CD14-positive monocyte (primary cell): ENCODE measurements around the gene COMMD10. TPM values are rescaled to one million over a fixed set of nuclear protein-coding genes. Genes with fewer than 3 reads are reported as not detected.

Experiments used
- DNase-seq, 3 donors: peaks; one replicate each; pipeline ENCODE4 v3.0.0-alpha.2; 2011 to 2022
- H2AFZ ChIP-seq: 2 replicates; pipeline ENCODE4 v1.6.0; 2012; ENCODE audit warnings: mild to moderate bottlenecking, low read depth, low read length, inconsistent platforms; ENCODE audit not compliant: insufficient read depth, poor library complexity, severe bottlenecking
- H3K27ac ChIP-seq, 2 donors: 1 replicate in 1 of 2; 2 replicates in 1 of 2; pipeline ENCODE4 v1.5.1; 2012 to 2013; ENCODE audit warnings: low read length in 2 of 2, control low read depth in 1 of 2, inconsistent platforms in 1 of 2, low read depth in 1 of 2, mild to moderate bottlenecking in 1 of 2
- H3K27me3 ChIP-seq, 2 donors: one replicate each; pipeline versions ENCODE4 v1.6.0 to v1.6.1; 2011 to 2013; ENCODE audit warnings: low read length in 2 of 2; ENCODE audit not compliant: control insufficient read depth in 2 of 2, insufficient read depth in 2 of 2
- H3K36me3 ChIP-seq, 2 donors: replicated peaks in 1 of 2; 1 replicate in 1 of 2; 2 replicates in 1 of 2; pipeline versions ENCODE4 v1.5.1 to v1.6.1; 2012 to 2013; ENCODE audit warnings: low read length in 2 of 2, control low read depth in 1 of 2, inconsistent platforms in 1 of 2, mild to moderate bottlenecking in 1 of 2; ENCODE audit not compliant: insufficient read depth in 2 of 2, control insufficient read depth in 1 of 2
- H3K4me1 ChIP-seq, 2 donors: 1 replicate in 1 of 2; 2 replicates in 1 of 2; pipeline versions ENCODE4 v1.5.1 to v1.6.1; 2012 to 2013; ENCODE audit warnings: low read length in 2 of 2, control low read depth in 1 of 2, inconsistent platforms in 1 of 2, mild to moderate bottlenecking in 1 of 2, moderate library complexity in 1 of 2; ENCODE audit not compliant: insufficient read depth in 2 of 2, control insufficient read depth in 1 of 2
- H3K4me2 ChIP-seq: replicated peaks from 2 replicates; pipeline ENCODE3; 2012; ENCODE audit warnings: low read length, moderate library complexity, mild to moderate bottlenecking; ENCODE audit not compliant: poor library complexity, severe bottlenecking; ENCODE audit errors: extremely low read depth
- H3K4me3 ChIP-seq, 3 experiments: fragments of 200-600 bp in 1 of 3; sonication (generic) in 1 of 3; replicated peaks in 1 of 3; 1 replicate in 2 of 3; 2 replicates in 1 of 3; pipeline ENCODE4 v1.5.1; 2011 to 2013; ENCODE audit warnings: low read length in 3 of 3, mild to moderate bottlenecking in 3 of 3, control low read depth in 2 of 3, low read depth in 2 of 3, inconsistent platforms in 1 of 3, moderate library complexity in 1 of 3
- H3K79me2 ChIP-seq: 2 replicates; pipeline ENCODE4 v1.6.0; 2012; ENCODE audit warnings: mild to moderate bottlenecking, control low read depth, inconsistent platforms, low read length, moderate library complexity; ENCODE audit not compliant: insufficient read depth
- H3K9ac ChIP-seq: 2 replicates; pipeline ENCODE4 v1.6.0; 2017; ENCODE audit warnings: low read length, mild to moderate bottlenecking; ENCODE audit not compliant: insufficient read depth, poor library complexity, severe bottlenecking
- H3K9me3 ChIP-seq, 2 donors: replicated peaks in 1 of 2; 1 replicate in 1 of 2; 2 replicates in 1 of 2; pipeline versions ENCODE4 v1.5.1 to v1.6.1; 2012 to 2013; ENCODE audit warnings: low read length in 2 of 2, control low read depth in 1 of 2; ENCODE audit not compliant: control insufficient read depth in 1 of 2, insufficient read depth in 1 of 2
- H4K20me1 ChIP-seq: 2 replicates; pipeline ENCODE4 v1.6.0; 2012; ENCODE audit warnings: mild to moderate bottlenecking, low read length, control low read depth, moderate library complexity; ENCODE audit not compliant: insufficient read depth
- H3K27ac Mint-ChIP-seq, 7 donors: one replicate each; pipeline ENCODE4 v1.8.0; 2020; ENCODE audit warnings: mild to moderate bottlenecking in 7 of 7, mixed read lengths in 7 of 7, moderate library complexity in 6 of 7, inconsistent platforms in 2 of 7
- H3K27me3 Mint-ChIP-seq, 3 donors: one replicate each; pipeline ENCODE4 v1.8.0; 2021 to 2022; ENCODE audit warnings: low read depth in 3 of 3, mild to moderate bottlenecking in 3 of 3, mixed read lengths in 3 of 3, moderate library complexity in 3 of 3, inconsistent platforms in 1 of 3
- H3K36me3 Mint-ChIP-seq, 2 donors: one replicate each; pipeline ENCODE4 v1.8.0; 2020; ENCODE audit warnings: mixed read lengths in 2 of 2, inconsistent platforms in 1 of 2, mild to moderate bottlenecking in 1 of 2
- H3K4me1 Mint-ChIP-seq: one replicate; pipeline ENCODE4 v1.8.0; 2020; ENCODE audit warnings: mild to moderate bottlenecking, mixed read lengths
- H3K4me3 Mint-ChIP-seq, 2 donors: one replicate each; pipeline ENCODE4 v1.8.0; 2020; ENCODE audit warnings: mild to moderate bottlenecking in 2 of 2, mixed read lengths in 2 of 2, moderate library complexity in 1 of 2
- H3K9me3 Mint-ChIP-seq, 7 donors: one replicate each; pipeline ENCODE4 v1.8.0; 2020 to 2022; ENCODE audit warnings: mixed read lengths in 7 of 7, mild to moderate bottlenecking in 6 of 7, moderate library complexity in 6 of 7, inconsistent platforms in 2 of 7
- CTCF ChIP-seq: fragments of 200-600 bp; IDR thresholded peaks from one replicate; pipeline ENCODE4 v1.8.0; 2022; ENCODE audit warnings: antibody characterized with exemption, mild to moderate bottlenecking
- WGBS: methylation state at CpG from one replicate; pipeline ENCODE4 v1.1.5; 2013; ENCODE audit warnings: missing lambda C conversion rate; ENCODE audit not compliant: insufficient coverage; 5-methylcytosine and 5-hydroxymethylcytosine counted together
- intact Hi-C, 2 donors: fragments of 100-400 bp; cut with micrococcal nuclease; formaldehyde crosslinking; loops; one replicate each; pipeline versions ENCODE4 v1.15.0 to v1.15.1; 2023
- polyA plus RNA-seq, 3 donors: library from polyadenylated mRNA; depleted of rRNA in 1 of 3; unstranded in 2 of 3; stranded (reverse) in 1 of 3; fragments of 300-500 nt in 2 of 3; fragments of >200 nt in 1 of 3; fragmentation: Illumina TruSeq in 2 of 3; gene quantifications; 1 replicate in 2 of 3; 2 replicates in 1 of 3; pipeline ENCODE4 v1.2.3, GENCODE V29; 2012 to 2021

COMMD10 gene
- polyA plus RNA-seq, 3 donors: 16.9 to 86.1 (median 61.2) TPM

- no peaks in the 10 kb centered on the region for H3K4me1 Mint-ChIP-seq
- peaks cover 0 to 4% of the 10 kb centered on the region in 2 donors for H3K36me3 ChIP-seq
- H3K4me3 Mint-ChIP-seq: no peak overlapping the region
- no CpG with 5 or more reads among the region's 3 CpGs for WGBS
- no peaks in the 10 kb centered on the region for H3K79me2 ChIP-seq
- no peaks in the 10 kb centered on the region for H3K27me3 ChIP-seq
- no peak overlapping the region for H3K27ac ChIP-seq
- no peaks in the 10 kb centered on the region for H4K20me1 ChIP-seq
- H3K4me2 ChIP-seq: no peak overlapping the region
- H2AFZ ChIP-seq: no peak overlapping the region
- H3K4me3 ChIP-seq: no peak overlapping the region
- no peaks in the 10 kb centered on the region for H3K27me3 Mint-ChIP-seq
- H3K4me1 ChIP-seq: no peaks in the 10 kb centered on the region
- no peak for TF ChIP-seq CTCF
- intact Hi-C loops: no loop called here
- DNase-seq: no peak
- no peak overlapping the region for H3K9ac ChIP-seq
- no peaks in the 10 kb centered on the region for H3K9me3 ChIP-seq
- H3K27ac Mint-ChIP-seq: no peak overlapping the region
- H3K9me3 Mint-ChIP-seq: no peaks in the 10 kb centered on the region
- peaks cover 13 to 15% of the 10 kb centered on the region in 2 donors for H3K36me3 Mint-ChIP-seq
Measured at GRCh38 chr5:116142495-116142894, 57.7 kb downstream of the COMMD10 start.

GRCh38 chr5:116144103-116144502, 59.3 kb downstream of the COMMD10 start:
- Mint-ChIP-seq H3K4me3 (no peak overlapping the region), H3K27me3 (no peaks in the 10 kb centered on the region), H3K27ac (no peak overlapping the region), H3K4me1 (no peaks in the 10 kb centered on the region), H3K9me3 (peaks cover 0 to 4% (median 2%) of the 10 kb centered on the region in 7 donors), H3K36me3 (peaks cover 13 to 15% of the 10 kb centered on the region in 2 donors)
- Histone ChIP-seq H3K27ac (no peak overlapping the region), H3K4me2 (no peak overlapping the region), H2AFZ (no peak overlapping the region), H3K4me1 (no peaks in the 10 kb centered on the region), H3K9ac (no peak overlapping the region), H3K9me3 (no peaks in the 10 kb centered on the region), H3K27me3 (no peaks in the 10 kb centered on the region), H3K79me2 (no peaks in the 10 kb centered on the region), H3K36me3 (peaks cover 0 to 4% of the 10 kb centered on the region in 2 donors), H3K4me3 (no peak overlapping the region), H4K20me1 (no peaks in the 10 kb centered on the region)
- no peak for DNase-seq
- no peak for TF ChIP-seq CTCF
- intact Hi-C loops: no loop called here
